ENCODE results near the gene RPS17. TPM values are rescaled to one million over a fixed set of nuclear protein-coding genes. Genes with fewer than 3 reads are reported as not detected.
"Not testable (repeated sequence)": the region's sequence is repeated elsewhere in the genome, so short reads cannot be mapped to it uniquely, and the experiment has no call there.

The RPS17 gene
- total RNA-seq, 1 experiment from 2014 or later, result 1,749 TPM

- H3K27ac ChIP-seq (ENCODE audit: low read depth, low read length, poor library complexity, severe bottlenecking); BruUV-seq (replicated peaks); H3K4me1 ChIP-seq (ENCODE audit: insufficient read depth, low read length, poor library complexity, severe bottlenecking); H3K36me3 ChIP-seq (ENCODE audit: insufficient read depth, low read length, poor library complexity, severe bottlenecking); H3K27me3 ChIP-seq (replicated peaks; ENCODE audit: insufficient read depth, low read depth, low read length, poor library complexity); DNase-seq (ENCODE audit: low spot score); H3K4me3 ChIP-seq (ENCODE audit: low read depth, low read length, poor library complexity, severe bottlenecking); CTCF ChIA-PET; POLR2A ChIA-PET (ENCODE audit: low non-redundant PET); intact Hi-C loops (cut with micrococcal nuclease; ENCODE audit: unreplicated experiment); H3K9me3 ChIP-seq (ENCODE audit: low read depth, low read length, poor library complexity, severe bottlenecking): not testable (repeated sequence)
Measured at GRCh38 chr15:82507087-82507486, 33.2 kb downstream of the RPS17 start.

GRCh38 chr15:82505842-82506241, 34.4 kb downstream of the RPS17 start:
- DNase-seq (ENCODE audit: low spot score); H3K4me3 ChIP-seq (ENCODE audit: low read depth, low read length, poor library complexity, severe bottlenecking); POLR2A ChIA-PET (ENCODE audit: low non-redundant PET); H3K36me3 ChIP-seq (ENCODE audit: insufficient read depth, low read length, poor library complexity, severe bottlenecking); intact Hi-C loops (cut with micrococcal nuclease; ENCODE audit: unreplicated experiment); H3K27me3 ChIP-seq (replicated peaks; ENCODE audit: insufficient read depth, low read depth, low read length, poor library complexity); CTCF ChIA-PET; H3K27ac ChIP-seq (ENCODE audit: low read depth, low read length, poor library complexity, severe bottlenecking); H3K9me3 ChIP-seq (ENCODE audit: low read depth, low read length, poor library complexity, severe bottlenecking); BruUV-seq (replicated peaks); H3K4me1 ChIP-seq (ENCODE audit: insufficient read depth, low read length, poor library complexity, severe bottlenecking): not testable (repeated sequence)

GRCh38 chr15:82504074-82504473, 36.2 kb downstream of the RPS17 start:
- H3K9me3 ChIP-seq (ENCODE audit: low read depth, low read length, poor library complexity, severe bottlenecking); CTCF ChIA-PET; H3K27ac ChIP-seq (ENCODE audit: low read depth, low read length, poor library complexity, severe bottlenecking); DNase-seq (ENCODE audit: low spot score); BruUV-seq (replicated peaks); intact Hi-C loops (cut with micrococcal nuclease; ENCODE audit: unreplicated experiment); H3K27me3 ChIP-seq (replicated peaks; ENCODE audit: insufficient read depth, low read depth, low read length, poor library complexity); H3K4me1 ChIP-seq (ENCODE audit: insufficient read depth, low read length, poor library complexity, severe bottlenecking); H3K36me3 ChIP-seq (ENCODE audit: insufficient read depth, low read length, poor library complexity, severe bottlenecking); H3K4me3 ChIP-seq (ENCODE audit: low read depth, low read length, poor library complexity, severe bottlenecking); POLR2A ChIA-PET (ENCODE audit: low non-redundant PET): not testable (repeated sequence)

GRCh38 chr15:82502700-82503339, 37.4 kb downstream of the RPS17 start:
- BruUV-seq (replicated peaks); DNase-seq (ENCODE audit: low spot score); H3K36me3 ChIP-seq (ENCODE audit: insufficient read depth, low read length, poor library complexity, severe bottlenecking); H3K27me3 ChIP-seq (replicated peaks; ENCODE audit: insufficient read depth, low read depth, low read length, poor library complexity); H3K4me3 ChIP-seq (ENCODE audit: low read depth, low read length, poor library complexity, severe bottlenecking); intact Hi-C loops (cut with micrococcal nuclease; ENCODE audit: unreplicated experiment); POLR2A ChIA-PET (ENCODE audit: low non-redundant PET); CTCF ChIA-PET; H3K27ac ChIP-seq (ENCODE audit: low read depth, low read length, poor library complexity, severe bottlenecking); H3K4me1 ChIP-seq (ENCODE audit: insufficient read depth, low read length, poor library complexity, severe bottlenecking); H3K9me3 ChIP-seq (ENCODE audit: low read depth, low read length, poor library complexity, severe bottlenecking): not testable (repeated sequence)

- H3K9me3 ChIP-seq (ENCODE audit: low read depth, low read length, poor library complexity, severe bottlenecking); H3K27me3 ChIP-seq (replicated peaks; ENCODE audit: insufficient read depth, low read depth, low read length, poor library complexity); intact Hi-C loops (cut with micrococcal nuclease; ENCODE audit: unreplicated experiment); CTCF ChIA-PET; DNase-seq (ENCODE audit: low spot score); POLR2A ChIA-PET (ENCODE audit: low non-redundant PET); H3K4me1 ChIP-seq (ENCODE audit: insufficient read depth, low read length, poor library complexity, severe bottlenecking); H3K4me3 ChIP-seq (ENCODE audit: low read depth, low read length, poor library complexity, severe bottlenecking); H3K36me3 ChIP-seq (ENCODE audit: insufficient read depth, low read length, poor library complexity, severe bottlenecking); BruUV-seq (replicated peaks); H3K27ac ChIP-seq (ENCODE audit: low read depth, low read length, poor library complexity, severe bottlenecking): not testable (repeated sequence)
Measured at GRCh38 chr15:82500772-82501171, 39.5 kb downstream of the RPS17 start.

- CTCF ChIA-PET; H3K27me3 ChIP-seq (replicated peaks; ENCODE audit: insufficient read depth, low read depth, low read length, poor library complexity); DNase-seq (ENCODE audit: low spot score); H3K36me3 ChIP-seq (ENCODE audit: insufficient read depth, low read length, poor library complexity, severe bottlenecking); intact Hi-C loops (cut with micrococcal nuclease; ENCODE audit: unreplicated experiment); H3K4me1 ChIP-seq (ENCODE audit: insufficient read depth, low read length, poor library complexity, severe bottlenecking); H3K9me3 ChIP-seq (ENCODE audit: low read depth, low read length, poor library complexity, severe bottlenecking); H3K4me3 ChIP-seq (ENCODE audit: low read depth, low read length, poor library complexity, severe bottlenecking); POLR2A ChIA-PET (ENCODE audit: low non-redundant PET); H3K27ac ChIP-seq (ENCODE audit: low read depth, low read length, poor library complexity, severe bottlenecking): not testable (repeated sequence)
- BruUV-seq (replicated peaks), result TSS peak; percentile 19
Measured at GRCh38 chr15:82497978-82498377, 42.3 kb downstream of the RPS17 start.
